Body of pancreas (tissue), 4 donors: ENCODE data around the gene AMACR. TPM values are rescaled to one million over a fixed set of nuclear protein-coding genes. Genes with fewer than 3 reads are reported as not detected.

Experiments
- ATAC-seq: fragments of 150-250 bp; one replicate; pipeline ENCODE4 v1.9.1; 2016
- DNase-seq, 4 donors: peaks; one replicate each; pipeline ENCODE4 v3.0.0-alpha.2; 2019
- H3K27ac ChIP-seq, 4 donors: fragments of 200-600 bp; sonication (generic); 1 replicate in 3 of 4; 2 replicates in 1 of 4; pipeline versions ENCODE4 v1.5.1 to v1.6.1; 2016 to 2019; ENCODE audit warnings: mild to moderate bottlenecking in 1 of 4, mixed read lengths in 1 of 4, moderate library complexity in 1 of 4
- H3K27me3 ChIP-seq, 2 donors: fragments of 200-600 bp; sonication (generic); one replicate each; pipeline ENCODE4 v1.6.0; 2016; ENCODE audit warnings: mild to moderate bottlenecking in 1 of 2
- H3K36me3 ChIP-seq, 2 donors: fragments of 200-600 bp; sonication (generic); replicated peaks in 1 of 2; 2 replicates each; pipeline ENCODE4 v1.5.1; 2016; ENCODE audit warnings: low read depth in 2 of 2; ENCODE audit not compliant: insufficient read depth in 1 of 2
- H3K4me1 ChIP-seq: fragments of 200-600 bp; sonication (generic); one replicate; pipeline ENCODE4 v1.6.0; 2016
- H3K4me3 ChIP-seq, 2 donors: fragments of 200-600 bp; sonication (generic); 1 replicate in 1 of 2; 2 replicates in 1 of 2; pipeline ENCODE4 v1.5.1; 2016 to 2019
- H3K9me3 ChIP-seq, 3 donors: fragments of 200-600 bp; sonication (generic); 1 replicate in 2 of 3; 2 replicates in 1 of 3; pipeline ENCODE4 v1.5.1; 2016
- CTCF ChIP-seq, 7 experiments: fragments of 450-650 bp in 4 of 7; fragments of 200-600 bp in 3 of 7; sonication (generic) in 3 of 7; IDR thresholded peaks; one replicate each; pipeline ENCODE4 v1.5.1; 2016 to 2019; ENCODE audit warnings: antibody characterized with exemption in 7 of 7
- POLR2A ChIP-seq, 3 donors: fragments of 450-650 bp; IDR thresholded peaks; one replicate each; pipeline ENCODE4 v1.6.1; 2016; ENCODE audit warnings: antibody characterized with exemption in 3 of 3, mild to moderate bottlenecking in 2 of 3
- WGBS, 2 donors: methylation state at CpG; one replicate each; pipeline ENCODE4 v1.1.5; 2017; 5-methylcytosine and 5-hydroxymethylcytosine counted together
- intact Hi-C: fragments of 100-400 bp; cut with DNase I; formaldehyde crosslinking; loops from one replicate; pipeline ENCODE4 v1.15.1; 2023
- total RNA-seq, 2 donors: library from RNA; depleted of rRNA; stranded (reverse); fragments of >200 nt; gene quantifications; one replicate each; pipeline ENCODE4 v1.1.0, GENCODE V29; 2016

Gene AMACR
- total RNA-seq, 2 donors from 2014 or later, result 5.4 to 7.3 TPM

- intact Hi-C loops, result no loop called here
- no peak overlapping the region for H3K4me3 ChIP-seq
- DNase-seq (no peak), ATAC-seq (no peak)
- no peaks in the 10 kb centered on the region for H3K27me3 ChIP-seq
- H3K4me1 ChIP-seq, result no peaks in the 10 kb centered on the region
- no peak for TF ChIP-seq POLR2A (IDR thresholded peaks at IDR 0.05)
- TF ChIP-seq CTCF (IDR thresholded peaks at IDR 0.05), result no peak
- no peaks in the 10 kb centered on the region for H3K36me3 ChIP-seq
- no peak overlapping the region for H3K27ac ChIP-seq
- no peaks in the 10 kb centered on the region for H3K9me3 ChIP-seq
- WGBS, 2 donors, result 92 to 96% methylated on average over 1 of the region's 1 CpG
Measured at GRCh38 chr5:34054400-34054729, 46.5 kb upstream of the AMACR start.

GRCh38 chr5:34053571-34054399 lies 45.9 kb upstream of the AMACR start:
- Histone ChIP-seq H3K36me3 (no peaks in the 10 kb centered on the region), H3K27me3 (no peaks in the 10 kb centered on the region), H3K27ac (no peak overlapping the region), H3K4me1 (no peaks in the 10 kb centered on the region), H3K4me3 (no peak overlapping the region), H3K9me3 (no peaks in the 10 kb centered on the region)
- no peak for TF ChIP-seq CTCF (IDR thresholded peaks at IDR 0.05)
- TF ChIP-seq POLR2A (IDR thresholded peaks at IDR 0.05), result no peak
- 63 to 71% methylated on average over 5 of the region's 5 CpGs for WGBS, 2 donors
- ATAC-seq, result no peak
- intact Hi-C loops, result no loop called here
- DNase-seq, result no peak

- Histone ChIP-seq H3K9me3 (no peaks in the 10 kb centered on the region), H3K27ac (no peak overlapping the region), H3K4me3 (no peak overlapping the region), H3K36me3 (no peaks in the 10 kb centered on the region), H3K4me1 (no peaks in the 10 kb centered on the region), H3K27me3 (no peaks in the 10 kb centered on the region)
- ATAC-seq (no peak), DNase-seq (no peak)
- WGBS, 2 donors, result 39 to 76% methylated on average over 2 of the region's 2 CpGs
- intact Hi-C loops, result no loop called here
- TF ChIP-seq CTCF (IDR thresholded peaks at IDR 0.05) (no peak), POLR2A (IDR thresholded peaks at IDR 0.05) (no peak)
Measured at GRCh38 chr5:34053133-34053532, 45.3 kb upstream of the AMACR start.

GRCh38 chr5:34051374-34051980 lies 43.6 kb upstream of the AMACR start:
- Histone ChIP-seq H3K27me3 (no peaks in the 10 kb centered on the region), H3K4me1 (no peaks in the 10 kb centered on the region), H3K9me3 (no peaks in the 10 kb centered on the region), H3K27ac (no peak overlapping the region), H3K36me3 (no peaks in the 10 kb centered on the region), H3K4me3 (no peak overlapping the region)
- 87 to 89% methylated on average over 4 of the region's 4 CpGs for WGBS, 2 donors
- TF ChIP-seq POLR2A (IDR thresholded peaks at IDR 0.05) (no peak), CTCF (IDR thresholded peaks at IDR 0.05) (no peak)
- DNase-seq, result no peak
- no peak for ATAC-seq
- intact Hi-C loops, result no loop called here
